Neutrophil (primary cell): Measurements from ENCODE around the gene JAK2.

Experiments
- H3K27ac ChIP-seq: fragments of 200-600 bp; sonication (generic); 2 replicates; pipeline ENCODE4 v1.5.1; 2016; ENCODE audit warnings: mild to moderate bottlenecking, moderate library complexity
- H3K27me3 ChIP-seq: fragments of 200-600 bp; sonication (generic); 2 replicates; pipeline ENCODE4 v1.6.0; 2016; ENCODE audit warnings: mild to moderate bottlenecking
- H3K36me3 ChIP-seq: fragments of 200-600 bp; sonication (generic); 2 replicates; pipeline ENCODE4 v1.5.1; 2017
- H3K4me1 ChIP-seq, 2 experiments: fragments of 200-600 bp in 1 of 2; sonication (generic) in 1 of 2; 1 replicate in 1 of 2; 2 replicates in 1 of 2; pipeline versions ENCODE4 v1.5.1 to v1.6.1; 2013 to 2016; ENCODE audit warnings: low read depth in 1 of 2, low read length in 1 of 2, mild to moderate bottlenecking in 1 of 2, moderate library complexity in 1 of 2; ENCODE audit not compliant: control insufficient read depth in 1 of 2, insufficient read depth in 1 of 2
- H3K4me3 ChIP-seq, 2 experiments: fragments of 200-600 bp in 1 of 2; sonication (generic) in 1 of 2; 1 replicate in 1 of 2; 2 replicates in 1 of 2; pipeline ENCODE4 v1.5.1; 2013 to 2016; ENCODE audit warnings: low read depth in 1 of 2, low read length in 1 of 2, mild to moderate bottlenecking in 1 of 2, moderate library complexity in 1 of 2
- H3K9me3 ChIP-seq: fragments of 200-600 bp; sonication (generic); 2 replicates; pipeline ENCODE4 v1.5.1; 2016
- TF ChIP-seq, protein P1 (sequence below): fragments of 200-600 bp; sonication (generic); IDR thresholded peaks from 2 replicates; pipeline ENCODE4 v1.5.1; 2016; ENCODE audit warnings: antibody characterized with exemption

Gene JAK2

DNA sequence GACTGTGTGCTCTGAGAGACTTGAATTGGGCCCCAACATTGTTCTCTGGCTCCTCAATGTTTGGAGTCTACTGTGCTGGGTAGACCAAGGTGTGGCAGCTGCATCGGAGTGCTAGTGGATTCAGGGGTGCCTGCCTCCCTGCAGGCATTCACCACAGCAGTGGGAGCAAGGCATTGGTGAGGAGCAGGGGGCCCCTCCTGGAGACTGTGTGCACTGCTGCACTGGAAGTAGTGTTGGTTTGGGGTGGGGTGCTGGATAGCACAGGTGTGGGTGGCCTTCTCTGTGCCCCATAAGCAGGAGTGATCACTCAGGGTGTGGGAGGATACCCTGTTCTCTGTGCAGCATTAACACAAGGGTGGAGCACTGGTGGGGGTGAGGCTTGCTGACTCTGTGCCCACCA is 161.2 kb downstream of the JAK2 start:
- Histone ChIP-seq H3K9me3 (no peaks in the 10 kb centered on the region), H3K27ac (no peak overlapping the region), H3K36me3 (peaks cover 27% of the 10 kb centered on the region), H3K4me1 (no peaks in the 10 kb centered on the region), H3K27me3 (no peaks in the 10 kb centered on the region), H3K4me3 (no peak overlapping the region)
- TF ChIP-seq, protein P1, sequence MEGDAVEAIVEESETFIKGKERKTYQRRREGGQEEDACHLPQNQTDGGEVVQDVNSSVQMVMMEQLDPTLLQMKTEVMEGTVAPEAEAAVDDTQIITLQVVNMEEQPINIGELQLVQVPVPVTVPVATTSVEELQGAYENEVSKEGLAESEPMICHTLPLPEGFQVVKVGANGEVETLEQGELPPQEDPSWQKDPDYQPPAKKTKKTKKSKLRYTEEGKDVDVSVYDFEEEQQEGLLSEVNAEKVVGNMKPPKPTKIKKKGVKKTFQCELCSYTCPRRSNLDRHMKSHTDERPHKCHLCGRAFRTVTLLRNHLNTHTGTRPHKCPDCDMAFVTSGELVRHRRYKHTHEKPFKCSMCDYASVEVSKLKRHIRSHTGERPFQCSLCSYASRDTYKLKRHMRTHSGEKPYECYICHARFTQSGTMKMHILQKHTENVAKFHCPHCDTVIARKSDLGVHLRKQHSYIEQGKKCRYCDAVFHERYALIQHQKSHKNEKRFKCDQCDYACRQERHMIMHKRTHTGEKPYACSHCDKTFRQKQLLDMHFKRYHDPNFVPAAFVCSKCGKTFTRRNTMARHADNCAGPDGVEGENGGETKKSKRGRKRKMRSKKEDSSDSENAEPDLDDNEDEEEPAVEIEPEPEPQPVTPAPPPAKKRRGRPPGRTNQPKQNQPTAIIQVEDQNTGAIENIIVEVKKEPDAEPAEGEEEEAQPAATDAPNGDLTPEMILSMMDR = no peak
